Rectal smooth muscle tissue (tissue), 1 donor: ENCODE measurements around the gene POU6F2.

Source experiments
- H3K27ac ChIP-seq: one replicate; pipeline ENCODE4 v1.7.0; 2013; ENCODE audit warnings: low read depth, low read length, inconsistent platforms
- H3K27me3 ChIP-seq: one replicate; pipeline ENCODE4 v1.7.0; 2013; ENCODE audit warnings: low read length; ENCODE audit not compliant: control insufficient read depth, insufficient read depth
- H3K36me3 ChIP-seq: one replicate; pipeline ENCODE4 v1.7.0; 2013; ENCODE audit warnings: low read length; ENCODE audit not compliant: control insufficient read depth, insufficient read depth
- H3K4me1 ChIP-seq: one replicate; pipeline ENCODE4 v1.7.0; 2013; ENCODE audit warnings: low read length; ENCODE audit not compliant: control insufficient read depth, insufficient read depth
- H3K4me3 ChIP-seq: one replicate; pipeline ENCODE4 v1.7.0; 2013; ENCODE audit warnings: low read length
- H3K9ac ChIP-seq: one replicate; pipeline ENCODE4 v1.7.0; 2013; ENCODE audit warnings: low read length

POU6F2 gene

GRCh38 chr7:39145935-39146334 lies 168.2 kb downstream of the POU6F2 start:
- Histone ChIP-seq H3K27ac (no peak overlapping the region), H3K4me3 (no peak overlapping the region), H3K4me1 (no peaks in the 10 kb centered on the region), H3K9ac (no peak overlapping the region), H3K36me3 (no peaks in the 10 kb centered on the region), H3K27me3 (no peaks in the 10 kb centered on the region)

- Histone ChIP-seq H3K4me1 (no peaks in the 10 kb centered on the region), H3K36me3 (no peaks in the 10 kb centered on the region), H3K27ac (no peak overlapping the region), H3K9ac (no peak overlapping the region), H3K4me3 (no peak overlapping the region), H3K27me3 (no peaks in the 10 kb centered on the region)
Measured at GRCh38 chr7:39152701-39153100, 175.0 kb downstream of the POU6F2 start.

- no peaks in the 10 kb centered on the region for H3K36me3 ChIP-seq
- H3K27ac ChIP-seq, result no peak overlapping the region
- no peak overlapping the region for H3K9ac ChIP-seq
- H3K4me1 ChIP-seq, result no peaks in the 10 kb centered on the region
- H3K27me3 ChIP-seq, result no peaks in the 10 kb centered on the region
- H3K4me3 ChIP-seq, result no peak overlapping the region
Measured at GRCh38 chr7:39153113-39153512, 175.4 kb downstream of the POU6F2 start.

- Histone ChIP-seq H3K9ac (no peak overlapping the region), H3K4me1 (no peaks in the 10 kb centered on the region), H3K27me3 (no peaks in the 10 kb centered on the region), H3K4me3 (no peak overlapping the region), H3K36me3 (no peaks in the 10 kb centered on the region), H3K27ac (no peak overlapping the region)
Measured at GRCh38 chr7:39153647-39154046, 175.9 kb downstream of the POU6F2 start.

GRCh38 chr7:39154815-39155214 lies 177.1 kb downstream of the POU6F2 start:
- no peaks in the 10 kb centered on the region for H3K4me1 ChIP-seq
- H3K9ac ChIP-seq, result no peak overlapping the region
- H3K4me3 ChIP-seq, result no peak overlapping the region
- no peaks in the 10 kb centered on the region for H3K36me3 ChIP-seq
- H3K27ac ChIP-seq, result no peak overlapping the region
- H3K27me3 ChIP-seq, result no peaks in the 10 kb centered on the region

GRCh38 chr7:39158367-39158766 lies 180.7 kb downstream of the POU6F2 start:
- Histone ChIP-seq H3K27me3 (no peaks in the 10 kb centered on the region), H3K36me3 (no peaks in the 10 kb centered on the region), H3K9ac (no peak overlapping the region), H3K27ac (no peak overlapping the region), H3K4me3 (no peak overlapping the region), H3K4me1 (no peaks in the 10 kb centered on the region)

GRCh38 chr7:39161903-39162302 lies 184.2 kb downstream of the POU6F2 start:
- no peak overlapping the region for H3K9ac ChIP-seq
- no peak overlapping the region for H3K27ac ChIP-seq
- H3K27me3 ChIP-seq, result no peaks in the 10 kb centered on the region
- no peaks in the 10 kb centered on the region for H3K4me1 ChIP-seq
- H3K36me3 ChIP-seq, result no peaks in the 10 kb centered on the region
- H3K4me3 ChIP-seq, result no peak overlapping the region

- Histone ChIP-seq H3K27me3 (no peaks in the 10 kb centered on the region), H3K27ac (no peak overlapping the region), H3K4me1 (peaks cover 6% of the 10 kb centered on the region), H3K36me3 (no peaks in the 10 kb centered on the region), H3K4me3 (no peak overlapping the region), H3K9ac (no peak overlapping the region)
Measured at GRCh38 chr7:39164887-39165286, 187.2 kb downstream of the POU6F2 start.

- H3K27ac ChIP-seq, result no peak overlapping the region
- H3K4me1 ChIP-seq, result peaks cover 6% of the 10 kb centered on the region
- no peak overlapping the region for H3K9ac ChIP-seq
- no peak overlapping the region for H3K4me3 ChIP-seq
- H3K36me3 ChIP-seq, result no peaks in the 10 kb centered on the region
- no peaks in the 10 kb centered on the region for H3K27me3 ChIP-seq
Measured at GRCh38 chr7:39168403-39169098, 190.8 kb downstream of the POU6F2 start.

- H3K4me1 ChIP-seq, result peaks cover 6% of the 10 kb centered on the region
- no peak overlapping the region for H3K27ac ChIP-seq
- H3K27me3 ChIP-seq, result no peaks in the 10 kb centered on the region
- H3K4me3 ChIP-seq, result no peak overlapping the region
- H3K9ac ChIP-seq, result no peak overlapping the region
- no peaks in the 10 kb centered on the region for H3K36me3 ChIP-seq
Measured at GRCh38 chr7:39172137-39172536, 194.4 kb downstream of the POU6F2 start.

- Histone ChIP-seq H3K36me3 (no peaks in the 10 kb centered on the region), H3K27ac (no peak overlapping the region), H3K27me3 (no peaks in the 10 kb centered on the region), H3K4me1 (no peaks in the 10 kb centered on the region), H3K9ac (no peak overlapping the region), H3K4me3 (no peak overlapping the region)
Measured at GRCh38 chr7:39181398-39181797, 203.7 kb downstream of the POU6F2 start.

GRCh38 chr7:39183796-39184195 lies 206.1 kb downstream of the POU6F2 start:
- H3K36me3 ChIP-seq, result no peaks in the 10 kb centered on the region

GRCh38 chr7:39184391-39184790 lies 206.7 kb downstream of the POU6F2 start:
- no peaks in the 10 kb centered on the region for H3K27me3 ChIP-seq
- no peak overlapping the region for H3K4me3 ChIP-seq
- H3K4me1 ChIP-seq, result no peaks in the 10 kb centered on the region
- no peak overlapping the region for H3K27ac ChIP-seq
- no peak overlapping the region for H3K9ac ChIP-seq
- H3K36me3 ChIP-seq, result no peaks in the 10 kb centered on the region

More at GRCh38 chr7:39183796-39184195, 206.1 kb downstream of the POU6F2 start:
- no peak overlapping the region for H3K4me3 ChIP-seq
- H3K27me3 ChIP-seq, result no peaks in the 10 kb centered on the region
- H3K4me1 ChIP-seq, result no peaks in the 10 kb centered on the region
- no peak overlapping the region for H3K27ac ChIP-seq
- no peak overlapping the region for H3K9ac ChIP-seq
